Lung (tissue), 12 donors: ENCODE data around the gene GABPB1. TPM values are rescaled to one million over a fixed set of nuclear protein-coding genes. Genes with fewer than 3 reads are reported as not detected.

Experiments
- ATAC-seq: fragments of 200-7000 bp; cut with Tn5 transposase; one replicate; pipeline ENCODE4 v1.9.1; 2020; ENCODE audit warnings: moderate number of reproducible peaks; ENCODE audit not compliant: insufficient read depth, low FRiP score
- DNase-seq, 3 donors: peaks; one replicate each; pipeline ENCODE4 v3.0.0-alpha.2; 2013 to 2017
- H3K27ac ChIP-seq, 2 donors: one replicate each; pipeline ENCODE4 v1.5.1; 2013; ENCODE audit warnings: mild to moderate bottlenecking in 2 of 2, moderate library complexity in 2 of 2, control low read depth in 1 of 2, inconsistent platforms in 1 of 2, low read depth in 1 of 2, low read length in 1 of 2
- H3K27me3 ChIP-seq, 3 donors: one replicate each; pipeline ENCODE4 v1.5.1; 2013; ENCODE audit warnings: low read length in 2 of 3; ENCODE audit not compliant: control insufficient read depth in 3 of 3, insufficient read depth in 3 of 3
- H3K36me3 ChIP-seq, 4 donors: one replicate each; pipeline ENCODE4 v1.5.1; 2013; ENCODE audit warnings: low read length in 4 of 4, mild to moderate bottlenecking in 1 of 4, moderate library complexity in 1 of 4; ENCODE audit not compliant: control insufficient read depth in 4 of 4, insufficient read depth in 4 of 4
- H3K4me1 ChIP-seq, 5 donors: one replicate each; pipeline ENCODE4 v1.5.1; 2013; ENCODE audit warnings: low read length in 5 of 5, mild to moderate bottlenecking in 2 of 5, moderate library complexity in 1 of 5; ENCODE audit not compliant: control insufficient read depth in 5 of 5, insufficient read depth in 5 of 5
- H3K4me3 ChIP-seq: one replicate; pipeline ENCODE4 v1.5.1; 2013; ENCODE audit warnings: mild to moderate bottlenecking, control low read depth, moderate library complexity
- H3K9ac ChIP-seq, 2 donors: one replicate each; pipeline ENCODE4 v1.5.1; 2013; ENCODE audit warnings: low read length in 2 of 2, control low read depth in 1 of 2; ENCODE audit not compliant: insufficient read depth in 1 of 2
- H3K9me3 ChIP-seq, 4 donors: one replicate each; pipeline ENCODE4 v1.5.1; 2013; ENCODE audit warnings: low read length in 3 of 4, mild to moderate bottlenecking in 1 of 4, moderate library complexity in 1 of 4; ENCODE audit not compliant: control insufficient read depth in 4 of 4, insufficient read depth in 3 of 4
- CTCF ChIP-seq: IDR thresholded peaks from 2 replicates; pipeline ENCODE4 v1.5.1; 2012; ENCODE audit warnings: mild to moderate bottlenecking; ENCODE audit errors: control extremely low read depth, extremely low read depth
- WGBS, 2 donors: extraction: QIAGEN DNeasy Blood & Tissue Kit; methylation state at CpG; one replicate each; pipeline ENCODE4 v1.1.7; 2013; 5-methylcytosine and 5-hydroxymethylcytosine counted together
- polyA plus RNA-seq, 2 donors: library from polyadenylated mRNA; stranded (reverse); fragments of 200-250 nt; gene quantifications; one replicate each; pipeline ENCODE4 v1.2.1, GENCODE V29; 2013
- total RNA-seq, 2 donors: library from RNA; depleted of rRNA in 1 of 2; stranded (reverse); fragments of >200 nt in 1 of 2; gene quantifications; one replicate each; pipeline ENCODE4 v1.2.1, GENCODE V29; 2014 to 2021
- donor health status: control.
- donor health status: control.
- donor health status: Bipolar disorder and iron deficiency.
- donor health status: healthy.
- donor health status: DM: yes; HTN: yes; CAD: no.

Gene GABPB1
- total and polyA plus RNA-seq, 4 donors, result 6.1 to 42.8 (median 13.6) TPM

- ATAC-seq (no peak), DNase-seq (no peak)
- H3K36me3 ChIP-seq, result peaks cover 0 to 16% (median 8%) of the 10 kb centered on the region in 4 donors
- H3K27me3 ChIP-seq, result no peaks in the 10 kb centered on the region
- no peaks in the 10 kb centered on the region for H3K9me3 ChIP-seq
- H3K4me1 ChIP-seq, result peaks cover 0 to 2% (median 0%) of the 10 kb centered on the region in 5 donors
- no peak overlapping the region for H3K4me3 ChIP-seq
- H3K27ac ChIP-seq, result no peak overlapping the region
- no peak overlapping the region for H3K9ac ChIP-seq
- 89 to 95% methylated on average over 2 of the region's 2 CpGs for WGBS, 2 donors
- TF ChIP-seq CTCF, result no peak
Measured at GRCh38 chr15:50363612-50364011, 8.6 kb upstream of the GABPB1 start.

- no peak for ATAC-seq
Measured at GRCh38 chr15:50361756-50362155, 6.8 kb upstream of the GABPB1 start.

GRCh38 chr15:50358845-50359244, 3.8 kb upstream of the GABPB1 start:
- H3K9me3 ChIP-seq, result no peaks in the 10 kb centered on the region
- WGBS, 2 donors, result 88 to 94% methylated on average over 1 of the region's 1 CpG
- no peak for TF ChIP-seq CTCF
- H3K27me3 ChIP-seq, result no peaks in the 10 kb centered on the region
- no peak overlapping the region for H3K4me3 ChIP-seq
- H3K27ac ChIP-seq, result no peak overlapping the region
- H3K36me3 ChIP-seq, result peaks cover 0 to 23% (median 14%) of the 10 kb centered on the region in 4 donors
- no peak overlapping the region for H3K9ac ChIP-seq
- peak in 1 of 3 donors; percentile 13 for DNase-seq
- ATAC-seq, result no peak
- H3K4me1 ChIP-seq, result peaks cover 3 to 16% (median 9%) of the 10 kb centered on the region in 5 donors

More at GRCh38 chr15:50361756-50362155, 6.8 kb upstream of the GABPB1 start:
- Histone ChIP-seq H3K4me3 (no peak overlapping the region), H3K9me3 (no peaks in the 10 kb centered on the region), H3K27ac (no peak overlapping the region), H3K27me3 (no peaks in the 10 kb centered on the region), H3K9ac (no peak overlapping the region), H3K36me3 (peaks cover 0 to 21% (median 11%) of the 10 kb centered on the region in 4 donors), H3K4me1 (peaks cover 0 to 8% (median 3%) of the 10 kb centered on the region in 5 donors)
- 89% methylated on average over 6 of the region's 6 CpGs for WGBS, 2 donors
- DNase-seq, result no peak
- TF ChIP-seq CTCF, result no peak

GRCh38 chr15:50355980-50356379, 982 bp upstream of the GABPB1 start:
- H3K4me1 ChIP-seq, result peaks cover 7 to 37% (median 18%) of the 10 kb centered on the region in 5 donors
- 11 to 15% methylated on average over 2 of the region's 2 CpGs for WGBS, 2 donors
- peak in 1 of 3 donors; percentile 29 for DNase-seq
- peak overlapping the region in 1 of 2 donors; percentile 100 for H3K27ac ChIP-seq
- H3K27me3 ChIP-seq, result no peaks in the 10 kb centered on the region
- no peaks in the 10 kb centered on the region for H3K9me3 ChIP-seq
- H3K36me3 ChIP-seq, result peaks cover 0 to 17% (median 9%) of the 10 kb centered on the region in 4 donors
- ATAC-seq, result no peak
- H3K9ac ChIP-seq, result peak overlapping the region; percentile 87 to 93
- peak overlapping the region; percentile 13 for H3K4me3 ChIP-seq
- TF ChIP-seq CTCF, result no peak
